ENCODE data around the gene NAMPT.

GRCh38 chr7:106283831-106284713 is 711 bp downstream of the NAMPT start:
- TF ChIP-seq CTCF (IDR thresholded peaks at IDR 0.05) (no peak), POLR2A (IDR thresholded peaks at IDR 0.05) (peak in 2 of 4 donors; percentile 19 to 50)

All from esophagus squamous epithelium (tissue), 4 donors.